ENCODE data around the gene ZNHIT3.

GRCh38 chr17:36525888-36526287, 39.4 kb downstream of the ZNHIT3 start:
- TF ChIP-seq CTCF (conservative IDR thresholded peaks at IDR 0.05) (no peak), EZH2 (IDR thresholded peaks at IDR 0.05; ENCODE audit: low read depth) (no peak)

All from PC-9 (cell line).